Stomach (tissue), 9 donors: ENCODE data around the gene REV3L. TPM values are rescaled to one million over a fixed set of nuclear protein-coding genes. Genes with fewer than 3 reads are reported as not detected.
A peak's percentile ranks its signal among the peaks of the same experiment; 100 is the strongest.

Experiments
- DNase-seq, 2 donors: peaks; one replicate each; pipeline versions ENCODE4 v3.0.0 to v3.0.0-alpha.2; 2013 to 2019
- H3K27ac ChIP-seq, 5 donors: fragments of 200-600 bp in 4 of 5; sonication (generic) in 4 of 5; one replicate each; pipeline ENCODE4 v1.5.1; 2013 to 2019; ENCODE audit warnings: mild to moderate bottlenecking in 1 of 5, moderate library complexity in 1 of 5
- H3K27me3 ChIP-seq, 3 donors: fragments of 200-600 bp; sonication (generic); one replicate each; pipeline ENCODE4 v1.5.1; 2017 to 2019; ENCODE audit warnings: mixed run types in 1 of 3
- H3K36me3 ChIP-seq, 4 donors: fragments of 200-600 bp; sonication (generic); 1 replicate in 3 of 4; 2 replicates in 1 of 4; pipeline ENCODE4 v1.5.1; 2016 to 2019
- H3K4me1 ChIP-seq, 4 donors: fragments of 200-600 bp; sonication (generic); one replicate each; pipeline ENCODE4 v1.5.1; 2016 to 2019
- H3K4me3 ChIP-seq, 4 donors: fragments of 200-600 bp; sonication (generic) in 3 of 4; one replicate each; pipeline ENCODE4 v1.5.1; 2016 to 2019; ENCODE audit warnings: mild to moderate bottlenecking in 1 of 4
- H3K9me3 ChIP-seq, 4 donors: fragments of 200-600 bp; sonication (generic); one replicate each; pipeline ENCODE4 v1.5.1; 2016 to 2019
- EP300 ChIP-seq: sonication (generic); formaldehyde crosslinking; IDR thresholded peaks from one replicate; pipeline ENCODE4 v1.6.1; 2017; ENCODE audit warnings: antibody characterized with exemption
- POLR2A ChIP-seq, 4 donors: fragments of 450-650 bp; IDR thresholded peaks; one replicate each; pipeline ENCODE4 v1.6.1; 2016; ENCODE audit warnings: antibody characterized with exemption in 4 of 4, control low read depth in 2 of 4, mild to moderate bottlenecking in 1 of 4, moderate library complexity in 1 of 4
- POLR2AphosphoS5 ChIP-seq, 3 donors: sonication (generic); formaldehyde crosslinking; IDR thresholded peaks; one replicate each; pipeline ENCODE4 v1.6.1; 2016; ENCODE audit warnings: antibody characterized with exemption in 3 of 3
- WGBS, 5 donors: extraction: QIAGEN DNeasy Blood & Tissue Kit in 3 of 5; methylation state at CpG; one replicate each; pipeline versions ENCODE4 v1.1.5 to v1.1.7; 2013 to 2018; 5-methylcytosine and 5-hydroxymethylcytosine counted together
- intact Hi-C: fragments of 100-400 bp; cut with DNase I; formaldehyde crosslinking; loops from one replicate; pipeline ENCODE4 v1.15.1; 2023; ENCODE audit warnings: low total_unique reads
- polyA plus RNA-seq, 3 donors: library from polyadenylated mRNA; stranded (reverse); fragments of 200-250 nt; gene quantifications; one replicate each; pipeline ENCODE4 v1.2.3, GENCODE V29; 2013
- total RNA-seq, 5 donors: library from RNA; depleted of rRNA; stranded (reverse); fragments of >200 nt; gene quantifications; one replicate each; pipeline versions ENCODE4 v1.1.0 to v1.2.3, GENCODE V29; 2014 to 2016
- TF ChIP-seq, protein P1 (sequence below), 7 experiments: fragments of 450-650 bp in 4 of 7; fragments of 200-600 bp in 3 of 7; sonication (generic) in 3 of 7; IDR thresholded peaks; one replicate each; pipeline ENCODE4 v1.5.1; 2016 to 2019; ENCODE audit warnings: antibody characterized with exemption in 7 of 7, control low read depth in 2 of 7, mild to moderate bottlenecking in 1 of 7
- donor health status: healthy with polysubstance abuse.
- donor health status: Bipolar disorder and iron deficiency.
- donor health status: healthy.

REV3L gene
- total and polyA plus RNA-seq, 8 donors, result 9.0 to 170 (median 28.3) TPM

DNA sequence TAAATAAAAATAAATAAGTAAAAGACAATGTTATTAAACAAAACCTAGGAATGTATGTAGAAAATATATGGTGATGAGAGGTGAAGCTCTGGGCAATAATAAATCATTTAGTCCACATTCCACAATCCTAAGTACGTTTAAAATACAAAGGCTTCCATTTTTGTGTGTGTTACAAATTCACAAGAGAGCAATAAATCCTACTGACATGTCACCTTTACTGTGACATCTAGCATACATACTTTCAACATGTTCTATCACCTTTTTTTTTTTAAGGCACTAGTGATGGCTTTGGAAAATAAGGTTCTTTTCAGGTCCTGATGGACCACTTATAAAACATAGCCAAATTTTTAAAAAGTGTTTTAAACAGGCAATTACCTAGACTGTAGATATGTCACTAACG is 12.0 kb downstream of the REV3L start:
- no peak overlapping the region for H3K27ac ChIP-seq
- 88 to 94% (median 92%) methylated on average over 2 of the region's 2 CpGs for WGBS, 5 donors
- H3K27me3 ChIP-seq, result no peaks in the 10 kb centered on the region
- peaks cover 0 to 31% (median 16%) of the 10 kb centered on the region in 4 donors for H3K4me1 ChIP-seq
- H3K36me3 ChIP-seq, result peaks cover 0 to 7% (median 2%) of the 10 kb centered on the region in 4 donors
- no peak for TF ChIP-seq EP300
- no peak for TF ChIP-seq POLR2AphosphoS5 (IDR thresholded peaks at IDR 0.05)
- no peak for TF ChIP-seq POLR2A (IDR thresholded peaks at IDR 0.05)
- TF ChIP-seq, protein P1, sequence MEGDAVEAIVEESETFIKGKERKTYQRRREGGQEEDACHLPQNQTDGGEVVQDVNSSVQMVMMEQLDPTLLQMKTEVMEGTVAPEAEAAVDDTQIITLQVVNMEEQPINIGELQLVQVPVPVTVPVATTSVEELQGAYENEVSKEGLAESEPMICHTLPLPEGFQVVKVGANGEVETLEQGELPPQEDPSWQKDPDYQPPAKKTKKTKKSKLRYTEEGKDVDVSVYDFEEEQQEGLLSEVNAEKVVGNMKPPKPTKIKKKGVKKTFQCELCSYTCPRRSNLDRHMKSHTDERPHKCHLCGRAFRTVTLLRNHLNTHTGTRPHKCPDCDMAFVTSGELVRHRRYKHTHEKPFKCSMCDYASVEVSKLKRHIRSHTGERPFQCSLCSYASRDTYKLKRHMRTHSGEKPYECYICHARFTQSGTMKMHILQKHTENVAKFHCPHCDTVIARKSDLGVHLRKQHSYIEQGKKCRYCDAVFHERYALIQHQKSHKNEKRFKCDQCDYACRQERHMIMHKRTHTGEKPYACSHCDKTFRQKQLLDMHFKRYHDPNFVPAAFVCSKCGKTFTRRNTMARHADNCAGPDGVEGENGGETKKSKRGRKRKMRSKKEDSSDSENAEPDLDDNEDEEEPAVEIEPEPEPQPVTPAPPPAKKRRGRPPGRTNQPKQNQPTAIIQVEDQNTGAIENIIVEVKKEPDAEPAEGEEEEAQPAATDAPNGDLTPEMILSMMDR (IDR thresholded peaks at IDR 0.05), result no peak
- intact Hi-C loops, result no loop called here
- no peak for DNase-seq
- H3K9me3 ChIP-seq, result no peaks in the 10 kb centered on the region
- H3K4me3 ChIP-seq, result no peak overlapping the region

DNA sequence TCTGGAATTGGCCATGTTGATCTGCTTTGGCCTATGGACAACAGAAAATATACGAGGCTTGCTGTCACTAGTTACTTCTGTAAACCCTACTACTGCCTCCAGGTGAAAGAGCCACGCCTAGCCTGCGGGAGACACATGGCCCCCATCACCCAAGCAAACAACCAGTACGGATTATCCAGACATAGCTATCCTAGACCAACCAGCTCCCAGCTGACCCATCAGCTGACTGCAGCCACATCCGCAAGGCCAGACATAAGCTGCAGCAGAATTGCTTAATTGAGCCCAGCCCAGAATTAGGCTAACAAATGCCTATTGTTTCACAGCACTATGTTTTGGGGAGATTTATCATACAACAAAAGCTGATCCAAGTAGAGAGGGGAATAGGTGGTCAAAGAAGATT is 13.5 kb downstream of the REV3L start:
- no peak for TF ChIP-seq POLR2AphosphoS5 (IDR thresholded peaks at IDR 0.05)
- TF ChIP-seq, protein P1 (IDR thresholded peaks at IDR 0.05), result no peak
- no peak for TF ChIP-seq EP300
- TF ChIP-seq POLR2A (IDR thresholded peaks at IDR 0.05), result no peak
- no peak for DNase-seq
- no peak overlapping the region for H3K27ac ChIP-seq
- H3K27me3 ChIP-seq, result no peaks in the 10 kb centered on the region
- intact Hi-C loops, result no loop called here
- WGBS, 5 donors, result 82 to 89% (median 85%) methylated on average over 5 of the region's 5 CpGs
- peaks cover 0 to 24% (median 12%) of the 10 kb centered on the region in 4 donors for H3K4me1 ChIP-seq
- no peak overlapping the region for H3K4me3 ChIP-seq
- H3K9me3 ChIP-seq, result no peaks in the 10 kb centered on the region
- peaks cover 0 to 7% (median 4%) of the 10 kb centered on the region in 4 donors for H3K36me3 ChIP-seq

DNA sequence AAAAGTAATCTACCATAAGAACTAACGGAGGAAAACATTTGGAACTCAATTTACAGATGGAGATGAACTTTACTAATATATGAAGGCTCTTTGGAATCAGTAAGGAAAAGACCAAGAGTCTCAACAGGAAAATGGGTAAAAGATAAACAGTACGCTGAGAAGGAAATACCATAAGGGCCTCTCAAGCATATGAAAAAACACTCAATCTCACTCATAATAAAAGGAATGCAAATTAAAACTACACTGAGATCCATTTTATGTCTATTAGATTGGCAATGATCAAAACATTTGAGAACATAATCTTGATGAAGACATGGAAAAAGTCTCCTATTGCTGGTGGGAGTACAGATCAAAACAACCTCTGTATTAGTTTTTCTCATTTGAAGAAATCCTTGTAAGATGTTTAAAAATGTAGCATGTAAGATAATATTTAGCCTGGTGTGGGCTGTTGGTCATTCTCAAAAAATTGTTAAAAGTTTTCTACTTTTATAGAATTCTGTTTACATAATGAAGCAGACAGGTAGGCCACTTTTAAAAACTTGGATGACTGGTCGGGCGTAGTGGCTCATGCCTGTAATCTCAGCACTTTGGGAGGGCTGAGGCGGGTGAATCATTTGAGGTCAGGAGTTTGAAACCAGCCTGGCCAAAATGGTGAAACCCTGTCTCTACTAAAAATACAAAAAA is 14.5 kb downstream of the REV3L start:
- WGBS, 5 donors, result 75 to 85% (median 81%) methylated on average over 5 of the region's 5 CpGs
- peaks cover 0 to 25% (median 11%) of the 10 kb centered on the region in 4 donors for H3K4me1 ChIP-seq
- H3K36me3 ChIP-seq, result peaks cover 0 to 7% (median 4%) of the 10 kb centered on the region in 4 donors

DNA sequence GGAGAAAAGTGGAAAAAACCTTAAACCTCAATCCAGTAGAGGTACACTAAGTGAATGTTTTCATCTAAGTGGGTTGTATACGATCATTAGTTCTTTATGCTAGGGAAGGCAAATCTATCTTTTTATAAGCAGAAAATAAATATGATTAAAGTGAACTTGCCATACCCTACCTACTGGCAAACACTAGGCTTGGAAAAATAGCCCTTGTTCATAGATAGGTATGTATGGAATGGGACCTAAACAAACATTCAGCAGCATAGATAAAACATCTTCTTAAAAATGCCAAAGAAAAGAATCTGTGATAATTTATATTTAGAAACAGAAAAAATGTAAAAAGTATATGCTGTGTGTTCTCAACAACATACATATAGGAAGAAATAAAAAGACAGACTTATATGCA is 18.8 kb downstream of the REV3L start:
- TF ChIP-seq EP300 (no peak), POLR2AphosphoS5 (IDR thresholded peaks at IDR 0.05) (no peak), POLR2A (IDR thresholded peaks at IDR 0.05) (no peak)
- TF ChIP-seq, protein P1 (IDR thresholded peaks at IDR 0.05), result no peak
- WGBS, 5 donors, result 17 to 71% (median 58%) methylated on average over 1 of the region's 1 CpG
- Histone ChIP-seq H3K27me3 (no peaks in the 10 kb centered on the region), H3K9me3 (peaks cover 0 to 1% (median under 1%) of the 10 kb centered on the region in 4 donors), H3K4me1 (peaks cover 15 to 43% (median 26%) of the 10 kb centered on the region in 4 donors), H3K4me3 (no peak overlapping the region), H3K36me3 (peaks cover 0 to 6% (median 4%) of the 10 kb centered on the region in 4 donors), H3K27ac (no peak overlapping the region)
- DNase-seq, result no peak
- intact Hi-C loops, result no loop called here

More for the DNA sequence above, 14.5 kb downstream of the REV3L start:
- Histone ChIP-seq H3K27me3 (no peaks in the 10 kb centered on the region), H3K27ac (peak overlapping the region in 1 of 5 donors; percentile 26), H3K4me3 (no peak overlapping the region), H3K9me3 (no peaks in the 10 kb centered on the region)
- no peak for TF ChIP-seq POLR2AphosphoS5 (IDR thresholded peaks at IDR 0.05)
- TF ChIP-seq POLR2A (IDR thresholded peaks at IDR 0.05), result no peak
- TF ChIP-seq EP300, result no peak
- TF ChIP-seq, protein P1 (IDR thresholded peaks at IDR 0.05), result no peak
- intact Hi-C loops, result no loop called here
- DNase-seq, result no peak
